GM13977 (cell line): ENCODE data around the gene NAV1.

Experiments
- DNase-seq: peaks from one replicate; pipeline ENCODE4 v3.0.0; 2012; ENCODE audit warnings: low spot score
- in situ Hi-C: fragments of 300-500 bp; cut with MboI; formaldehyde crosslinking; loops from one replicate; pipeline ENCODE4 v1.12.0; 2022; ENCODE audit warnings: low sequenced_read_pairs, low pct_unique_long_range_greater_than_20kb, mixed read lengths, inconsistent platforms; ENCODE audit not compliant: unreplicated experiment
- TF ChIP-seq, protein P1 (sequence below): IDR thresholded peaks from 2 replicates; pipeline ENCODE4 v1.5.1; 2012; ENCODE audit warnings: mild to moderate bottlenecking, control low read depth; ENCODE audit not compliant: insufficient read depth; ENCODE audit errors: extremely low read depth, missing control alignments

The NAV1 gene

DNA sequence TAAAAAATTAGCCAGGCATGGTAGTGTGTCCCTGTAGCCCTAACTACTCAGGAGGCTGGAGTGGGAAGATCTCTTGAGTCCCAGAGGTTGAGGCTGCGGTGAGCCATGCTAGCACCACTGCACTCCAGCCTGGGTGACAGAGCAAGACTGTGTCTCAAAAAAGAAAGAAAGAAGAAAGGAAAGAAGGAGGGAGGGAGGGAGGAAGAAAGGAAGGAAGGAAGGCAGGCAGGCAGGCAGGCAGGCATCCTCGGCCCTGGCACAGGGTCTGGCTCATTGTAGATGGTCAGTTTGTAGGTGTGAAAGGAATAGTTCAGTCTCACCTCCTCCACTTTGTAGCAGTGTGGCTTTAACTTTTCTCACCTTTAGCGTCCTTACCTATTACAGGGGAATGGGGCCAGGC is 25.0 kb downstream of the NAV1 start:
- in situ Hi-C loops: loop anchor here (10.0 kb wide), 1 partner anchor 241 kb away; no protein-coding TSS in a partner anchor
- DNase-seq: no peak
- TF ChIP-seq, protein P1, sequence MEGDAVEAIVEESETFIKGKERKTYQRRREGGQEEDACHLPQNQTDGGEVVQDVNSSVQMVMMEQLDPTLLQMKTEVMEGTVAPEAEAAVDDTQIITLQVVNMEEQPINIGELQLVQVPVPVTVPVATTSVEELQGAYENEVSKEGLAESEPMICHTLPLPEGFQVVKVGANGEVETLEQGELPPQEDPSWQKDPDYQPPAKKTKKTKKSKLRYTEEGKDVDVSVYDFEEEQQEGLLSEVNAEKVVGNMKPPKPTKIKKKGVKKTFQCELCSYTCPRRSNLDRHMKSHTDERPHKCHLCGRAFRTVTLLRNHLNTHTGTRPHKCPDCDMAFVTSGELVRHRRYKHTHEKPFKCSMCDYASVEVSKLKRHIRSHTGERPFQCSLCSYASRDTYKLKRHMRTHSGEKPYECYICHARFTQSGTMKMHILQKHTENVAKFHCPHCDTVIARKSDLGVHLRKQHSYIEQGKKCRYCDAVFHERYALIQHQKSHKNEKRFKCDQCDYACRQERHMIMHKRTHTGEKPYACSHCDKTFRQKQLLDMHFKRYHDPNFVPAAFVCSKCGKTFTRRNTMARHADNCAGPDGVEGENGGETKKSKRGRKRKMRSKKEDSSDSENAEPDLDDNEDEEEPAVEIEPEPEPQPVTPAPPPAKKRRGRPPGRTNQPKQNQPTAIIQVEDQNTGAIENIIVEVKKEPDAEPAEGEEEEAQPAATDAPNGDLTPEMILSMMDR: no peak

- DNase-seq: no peak
- TF ChIP-seq, protein P1: no peak
- in situ Hi-C loops: loop anchor here (10.0 kb wide), 1 partner anchor 240 kb away; no protein-coding TSS in a partner anchor
Observed at GRCh38 chr1:201565024-201565730, 26.2 kb downstream of the NAV1 start.

GRCh38 chr1:201565771-201566528 is 27.0 kb downstream of the NAV1 start:
- in situ Hi-C loops: loop anchor here (10.0 kb wide), 1 partner anchor 239 kb away; no protein-coding TSS in a partner anchor
- TF ChIP-seq, protein P1: no peak
- no peak for DNase-seq

DNA sequence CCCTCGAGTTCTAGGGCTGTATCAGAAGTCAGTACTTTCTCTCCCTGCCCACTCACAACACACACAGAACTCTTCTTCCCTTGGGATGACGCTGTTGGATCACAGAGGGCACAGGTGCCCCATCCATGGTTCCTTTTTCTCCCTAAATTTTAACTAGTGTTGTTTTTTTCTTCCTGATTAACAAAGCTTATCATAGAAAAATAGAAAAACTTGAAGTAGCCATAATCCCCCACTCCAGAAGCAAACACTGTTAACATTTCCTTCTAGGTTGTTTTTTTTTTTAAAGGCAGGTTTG is 27.5 kb downstream of the NAV1 start:
- TF ChIP-seq, protein P1: no peak
- in situ Hi-C loops: loop anchor here (10.0 kb wide), 1 partner anchor 238 kb away; no protein-coding TSS in a partner anchor
- no peak for DNase-seq

- DNase-seq: no peak
- TF ChIP-seq, protein P1: no peak
- in situ Hi-C loops: loop anchor here (10.0 kb wide), 1 partner anchor 238 kb away; no protein-coding TSS in a partner anchor
Observed at GRCh38 chr1:201566933-201567801, 28.2 kb downstream of the NAV1 start.

DNA sequence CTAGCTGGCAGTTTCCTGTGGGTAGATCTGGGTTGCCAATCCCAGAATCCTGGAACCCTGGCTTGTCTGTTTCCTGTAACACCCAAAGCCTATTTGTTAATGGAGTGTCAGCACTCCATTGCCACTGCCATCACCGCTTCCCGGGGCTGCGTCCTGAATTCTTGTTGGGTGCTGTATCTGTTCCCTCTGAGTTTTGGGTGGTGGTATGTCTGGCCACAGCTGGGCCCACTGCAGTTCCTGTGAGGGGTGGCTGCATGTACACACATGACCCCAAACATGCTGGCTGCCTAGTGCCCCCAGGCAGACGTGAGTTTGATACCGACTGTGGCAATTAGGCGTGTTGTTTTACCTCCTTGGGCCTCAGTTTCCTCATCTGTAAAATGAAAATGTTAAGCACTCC is 29.3 kb downstream of the NAV1 start:
- in situ Hi-C loops: loop anchor here (10.0 kb wide), 1 partner anchor 237 kb away; no protein-coding TSS in a partner anchor

More for the DNA sequence above, 29.3 kb downstream of the NAV1 start:
- TF ChIP-seq, protein P1: no peak
- no peak for DNase-seq
